Measurements from ENCODE around the gene PLK1.
"Not testable (repeated sequence)": the region's sequence is repeated elsewhere in the genome, so short reads cannot be mapped to it uniquely, and the experiment has no call there.

The PLK1 gene

DNA sequence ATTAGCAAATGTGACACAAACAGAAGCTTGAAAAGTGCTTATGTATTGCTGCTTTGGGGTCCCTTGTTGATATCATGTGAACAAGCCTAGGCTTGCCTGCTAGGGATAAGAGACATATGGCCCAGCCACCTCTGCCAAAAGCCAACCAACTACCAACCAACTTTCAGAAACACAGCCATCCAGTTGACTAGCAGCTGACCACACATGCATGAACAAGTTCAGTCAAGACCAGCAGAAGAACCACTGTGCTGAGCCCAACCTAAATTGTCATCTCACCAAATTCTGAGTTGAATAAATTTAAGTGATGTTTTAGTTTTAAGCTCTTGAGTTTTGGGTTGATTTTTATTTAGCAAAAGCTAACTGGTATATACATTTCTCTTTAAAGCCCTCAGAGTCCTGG lies 30.8 kb downstream of the PLK1 start:
- TF ChIP-seq, protein P1, sequence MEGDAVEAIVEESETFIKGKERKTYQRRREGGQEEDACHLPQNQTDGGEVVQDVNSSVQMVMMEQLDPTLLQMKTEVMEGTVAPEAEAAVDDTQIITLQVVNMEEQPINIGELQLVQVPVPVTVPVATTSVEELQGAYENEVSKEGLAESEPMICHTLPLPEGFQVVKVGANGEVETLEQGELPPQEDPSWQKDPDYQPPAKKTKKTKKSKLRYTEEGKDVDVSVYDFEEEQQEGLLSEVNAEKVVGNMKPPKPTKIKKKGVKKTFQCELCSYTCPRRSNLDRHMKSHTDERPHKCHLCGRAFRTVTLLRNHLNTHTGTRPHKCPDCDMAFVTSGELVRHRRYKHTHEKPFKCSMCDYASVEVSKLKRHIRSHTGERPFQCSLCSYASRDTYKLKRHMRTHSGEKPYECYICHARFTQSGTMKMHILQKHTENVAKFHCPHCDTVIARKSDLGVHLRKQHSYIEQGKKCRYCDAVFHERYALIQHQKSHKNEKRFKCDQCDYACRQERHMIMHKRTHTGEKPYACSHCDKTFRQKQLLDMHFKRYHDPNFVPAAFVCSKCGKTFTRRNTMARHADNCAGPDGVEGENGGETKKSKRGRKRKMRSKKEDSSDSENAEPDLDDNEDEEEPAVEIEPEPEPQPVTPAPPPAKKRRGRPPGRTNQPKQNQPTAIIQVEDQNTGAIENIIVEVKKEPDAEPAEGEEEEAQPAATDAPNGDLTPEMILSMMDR (IDR thresholded peaks at IDR 0.05; ENCODE audit: unreplicated experiment in 3 of 3): no peak
- Mint-ChIP-seq H3K4me3 (no peak overlapping the region), H3K4me1 (no peaks in the 10 kb centered on the region), H3K9me3 (no peaks in the 10 kb centered on the region), H3K27me3 (ENCODE audit: low read depth) (peaks cover 74% of the 10 kb centered on the region), H3K27ac (no peak overlapping the region), H3K36me3 (ENCODE audit: low read depth) (no peaks in the 10 kb centered on the region)

DNA sequence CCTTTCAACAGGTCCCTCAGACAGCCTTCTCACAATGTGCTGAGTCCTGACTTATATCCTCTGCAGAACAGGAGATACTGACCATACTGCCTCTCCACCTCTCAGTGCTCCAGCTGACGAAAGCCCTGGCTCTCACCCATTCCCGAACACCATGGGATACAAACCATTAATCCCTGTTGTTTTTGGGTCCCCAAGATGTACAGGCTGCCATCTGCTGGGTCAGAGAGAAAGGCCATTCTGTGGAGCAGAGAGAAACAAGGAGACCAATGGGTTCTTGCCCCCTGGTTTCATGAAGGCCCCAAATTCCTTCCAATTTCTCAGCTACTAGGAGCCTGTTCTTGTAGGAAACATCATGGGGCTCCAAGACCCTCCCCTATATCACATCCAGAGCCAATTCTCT lies 31.3 kb downstream of the PLK1 start:
- Mint-ChIP-seq H3K4me3 (no peak overlapping the region), H3K27ac (no peak overlapping the region), H3K4me1 (no peaks in the 10 kb centered on the region), H3K36me3 (ENCODE audit: low read depth) (no peaks in the 10 kb centered on the region), H3K27me3 (ENCODE audit: low read depth) (peaks cover 75% of the 10 kb centered on the region), H3K9me3 (no peaks in the 10 kb centered on the region)
- TF ChIP-seq, protein P1 (IDR thresholded peaks at IDR 0.05; ENCODE audit: unreplicated experiment in 3 of 3): no peak

DNA sequence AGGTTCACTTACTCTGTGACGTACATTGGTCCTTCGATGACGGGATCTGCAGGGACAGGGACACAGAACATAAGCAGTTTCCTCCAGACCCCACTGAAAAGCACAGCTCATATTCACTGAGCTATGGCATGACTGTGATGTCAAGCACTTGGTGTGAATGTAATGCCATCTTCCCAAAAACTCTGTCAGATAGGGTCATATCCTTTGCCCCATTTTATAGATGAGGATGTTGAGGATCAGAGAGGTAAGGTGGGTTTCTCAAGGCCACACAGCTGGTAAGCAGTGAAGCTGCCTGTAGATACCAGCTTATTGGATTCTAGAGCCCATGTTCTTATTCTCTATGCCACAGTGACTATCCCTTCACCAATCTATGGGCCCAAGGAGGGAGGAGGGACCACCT lies 31.8 kb downstream of the PLK1 start:
- Mint-ChIP-seq H3K27ac (no peak overlapping the region), H3K36me3 (ENCODE audit: low read depth) (no peaks in the 10 kb centered on the region), H3K27me3 (ENCODE audit: low read depth) (peaks cover 71% of the 10 kb centered on the region), H3K9me3 (no peaks in the 10 kb centered on the region), H3K4me3 (no peak overlapping the region), H3K4me1 (no peaks in the 10 kb centered on the region)
- TF ChIP-seq, protein P1 (IDR thresholded peaks at IDR 0.05; ENCODE audit: unreplicated experiment in 3 of 3): no peak

DNA sequence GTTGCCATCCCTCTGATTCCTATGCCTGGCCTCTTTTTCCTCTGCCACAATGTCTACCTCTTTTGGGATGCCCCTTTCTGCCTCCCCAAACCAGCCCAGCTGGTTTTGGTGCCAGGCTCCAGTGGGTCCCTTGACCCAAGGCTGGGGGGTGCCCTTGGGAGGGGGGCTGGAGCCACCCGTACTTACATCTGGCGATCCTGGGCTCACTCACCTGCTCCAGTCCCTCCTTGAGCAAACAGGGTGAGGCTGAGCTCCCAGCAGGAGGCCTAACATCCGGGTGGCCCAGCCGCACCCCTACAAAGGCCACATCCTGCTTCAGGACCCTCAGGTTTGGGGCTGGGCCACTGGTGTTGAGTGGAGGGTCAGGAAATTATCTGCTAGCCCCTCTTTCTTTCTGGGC lies 33.1 kb downstream of the PLK1 start:
- H3K9me3 Mint-ChIP-seq: no peaks in the 10 kb centered on the region

DNA sequence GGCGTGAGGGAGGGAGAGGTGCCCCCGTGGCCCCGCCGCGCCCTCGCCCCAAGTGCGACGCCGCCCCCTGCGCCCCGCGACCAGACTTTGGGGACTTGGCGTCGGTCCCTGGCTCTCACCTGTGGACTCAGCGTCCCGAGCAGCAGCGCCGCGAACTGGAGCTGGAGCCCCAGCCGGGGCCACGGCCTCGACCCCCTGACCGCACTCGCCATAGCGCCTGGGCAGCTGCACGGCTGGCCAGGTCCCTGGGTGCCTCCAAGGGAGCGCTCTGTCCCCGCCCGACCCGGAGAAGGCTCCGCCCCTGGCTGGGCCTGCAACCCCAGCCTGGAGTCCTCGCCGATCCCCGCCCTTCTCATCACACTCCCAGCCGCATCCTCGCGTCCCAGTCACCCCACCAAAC lies 34.3 kb downstream of the PLK1 start, which contains the start of gene ERN2:
Gene ERN2, minus strand, starts transcription at position 247 of the 400 bp plus-strand sequence. Its CDS starts 35 bp downstream, at position 212.
- H3K9me3 Mint-ChIP-seq: no peaks in the 10 kb centered on the region
- H3K27ac Mint-ChIP-seq: no peak within 1 kb of the TSS
- no peaks in the 10 kb centered on the region for H3K4me1 Mint-ChIP-seq
- peaks cover 73% of the 10 kb centered on the region for H3K27me3 Mint-ChIP-seq (ENCODE audit: low read depth)
- H3K36me3 Mint-ChIP-seq (ENCODE audit: low read depth): no peaks in the 10 kb centered on the region
- TF ChIP-seq, protein P1 (IDR thresholded peaks at IDR 0.05; ENCODE audit: unreplicated experiment in 3 of 3): no peak
- H3K4me3 Mint-ChIP-seq: no peak within 1 kb of the TSS

More for the DNA sequence above, 33.1 kb downstream of the PLK1 start:
- Mint-ChIP-seq H3K27me3 (ENCODE audit: low read depth) (peaks cover 70% of the 10 kb centered on the region), H3K27ac (no peak overlapping the region), H3K4me3 (no peak overlapping the region), H3K36me3 (ENCODE audit: low read depth) (no peaks in the 10 kb centered on the region), H3K4me1 (no peaks in the 10 kb centered on the region)
- TF ChIP-seq, protein P1 (IDR thresholded peaks at IDR 0.05; ENCODE audit: unreplicated experiment in 3 of 3): no peak

- no peak overlapping the region for H3K27ac Mint-ChIP-seq
- no peak overlapping the region for H3K4me3 Mint-ChIP-seq
- TF ChIP-seq, protein P1 (IDR thresholded peaks at IDR 0.05; ENCODE audit: unreplicated experiment in 3 of 3): no peak
- H3K27me3 Mint-ChIP-seq (ENCODE audit: low read depth): peaks cover 66% of the 10 kb centered on the region
- no peaks in the 10 kb centered on the region for H3K36me3 Mint-ChIP-seq (ENCODE audit: low read depth)
- H3K4me1 Mint-ChIP-seq: no peaks in the 10 kb centered on the region
- peaks cover 2% of the 10 kb centered on the region for H3K9me3 Mint-ChIP-seq
Observed at GRCh38 chr16:23716484-23716883, 37.8 kb downstream of the PLK1 start.

- peaks cover 23% of the 10 kb centered on the region for H3K27me3 Mint-ChIP-seq (ENCODE audit: low read depth)
- H3K4me3 Mint-ChIP-seq; H3K9me3 Mint-ChIP-seq; H3K36me3 Mint-ChIP-seq (ENCODE audit: low read depth); H3K27ac Mint-ChIP-seq; H3K4me1 Mint-ChIP-seq: not testable (repeated sequence)
Observed at GRCh38 chr16:23722613-23723240, 44.0 kb downstream of the PLK1 start.
